GM21381 (cell line): ENCODE measurements around the gene PTPRM.

ENCODE experiments used
- ATAC-seq: cut with Tn5 transposase; IDR thresholded peaks from one replicate; pipeline ENCODE4 v1.9.1; 2021; ENCODE audit warnings: mild to moderate bottlenecking, moderate library complexity; ENCODE audit not compliant: unreplicated experiment

The PTPRM gene

GRCh38 chr18:8140841-8141501 is 573.9 kb downstream of the PTPRM start:
- no peak for ATAC-seq

- no peak for ATAC-seq
These were observed 575.1 kb downstream of the PTPRM start for GRCh38 chr18:8142131-8142711.

GRCh38 chr18:8142932-8143331 is 575.8 kb downstream of the PTPRM start:
- ATAC-seq = no peak

- ATAC-seq = no peak
These were observed 584.1 kb downstream of the PTPRM start for GRCh38 chr18:8151181-8151580.

- ATAC-seq = no peak
These were observed 586.9 kb downstream of the PTPRM start for GRCh38 chr18:8153887-8154583.

GRCh38 chr18:8162802-8163201 is 595.7 kb downstream of the PTPRM start:
- ATAC-seq = no peak

GRCh38 chr18:8163286-8163959 is 596.3 kb downstream of the PTPRM start:
- ATAC-seq = no peak

GRCh38 chr18:8165095-8165494 is 598.0 kb downstream of the PTPRM start:
- no peak for ATAC-seq

- no peak for ATAC-seq
These were observed 599.9 kb downstream of the PTPRM start for GRCh38 chr18:8167026-8167425.

GRCh38 chr18:8167673-8168072 is 600.6 kb downstream of the PTPRM start:
- no peak for ATAC-seq

- ATAC-seq = no peak
These were observed 602.6 kb downstream of the PTPRM start for GRCh38 chr18:8169722-8170121.

- ATAC-seq = no peak
These were observed 607.7 kb downstream of the PTPRM start for GRCh38 chr18:8174771-8175170.

GRCh38 chr18:8175501-8176061 is 608.5 kb downstream of the PTPRM start:
- no peak for ATAC-seq

GRCh38 chr18:8176109-8176508 is 609.0 kb downstream of the PTPRM start:
- ATAC-seq = no peak

GRCh38 chr18:8176554-8176953 is 609.4 kb downstream of the PTPRM start:
- no peak for ATAC-seq

- no peak for ATAC-seq
These were observed 610.4 kb downstream of the PTPRM start for GRCh38 chr18:8177330-8178016.

- ATAC-seq = no peak
These were observed 619.3 kb downstream of the PTPRM start for GRCh38 chr18:8186413-8186812.

GRCh38 chr18:8188184-8188583 is 621.1 kb downstream of the PTPRM start:
- ATAC-seq = no peak

- ATAC-seq = no peak
These were observed 623.9 kb downstream of the PTPRM start for GRCh38 chr18:8190980-8191379.

- no peak for ATAC-seq
These were observed 627.3 kb downstream of the PTPRM start for GRCh38 chr18:8194431-8194830.

- no peak for ATAC-seq
These were observed 629.1 kb downstream of the PTPRM start for GRCh38 chr18:8196238-8196637.
